Activated naive CD8-positive, alpha-beta T cell treated with anti-CD3 and anti-CD28 coated beads for 36 hours (primary cell): ENCODE data around the gene GPR68. TPM values are rescaled to one million over a fixed set of nuclear protein-coding genes. Genes with fewer than 3 reads are reported as not detected.
"Not testable (repeated sequence)": the region's sequence is repeated elsewhere in the genome, so short reads cannot be mapped to it uniquely, and the experiment has no call there.

Source experiments
- DNase-seq: peaks from one replicate; pipeline ENCODE4 v3.0.0; 2021
- H3K27ac Mint-ChIP-seq: one replicate; pipeline ENCODE4 v1.8.0; 2022; ENCODE audit warnings: mild to moderate bottlenecking, moderate library complexity, mixed read lengths
- H3K27me3 Mint-ChIP-seq: one replicate; pipeline ENCODE4 v1.8.0; 2022; ENCODE audit warnings: mild to moderate bottlenecking, mixed read lengths
- H3K36me3 Mint-ChIP-seq: one replicate; pipeline ENCODE4 v1.8.0; 2021; ENCODE audit warnings: mild to moderate bottlenecking, mixed read lengths
- H3K4me1 Mint-ChIP-seq: one replicate; pipeline ENCODE4 v1.8.0; 2021; ENCODE audit warnings: mixed read lengths
- H3K4me3 Mint-ChIP-seq: one replicate; pipeline ENCODE4 v1.8.0; 2022; ENCODE audit warnings: mild to moderate bottlenecking, moderate library complexity, mixed read lengths
- H3K9me3 Mint-ChIP-seq: one replicate; pipeline ENCODE4 v1.8.0; 2022; ENCODE audit warnings: mixed read lengths
- total RNA-seq, 2 experiments: library from RNA; stranded (reverse); gene quantifications; one replicate each; pipeline ENCODE4 v1.2.3, GENCODE V29; 2021

Gene GPR68
- total RNA-seq, 2 experiments from 2014 or later: 14.0 to 14.4 TPM

DNA sequence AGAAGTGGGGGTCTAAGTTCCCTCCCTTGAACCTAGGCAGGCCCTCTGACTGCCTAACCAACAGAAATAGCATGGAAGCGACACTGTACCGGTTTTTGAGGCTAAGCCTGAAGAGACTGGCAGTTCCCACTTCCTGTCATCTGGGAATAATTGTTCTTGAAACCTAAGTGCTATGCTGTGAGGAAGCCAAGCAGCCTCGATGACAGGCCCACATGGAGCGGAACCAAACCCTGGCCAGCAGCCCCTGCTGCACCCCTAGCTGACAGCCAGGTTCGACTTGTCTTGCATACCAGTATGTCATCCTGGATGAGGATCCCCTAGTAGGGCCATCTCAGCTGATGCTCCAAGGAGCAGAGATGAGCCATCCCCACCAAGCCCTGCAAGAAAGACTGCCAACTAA, 6.4 kb upstream of the GPR68 start:
- Mint-ChIP-seq H3K9me3 (peaks cover 5% of the 10 kb centered on the region), H3K27ac (peak overlapping the region; percentile 91), H3K4me3 (no peak overlapping the region), H3K4me1 (peaks cover 77% of the 10 kb centered on the region), H3K27me3 (no peaks in the 10 kb centered on the region), H3K36me3 (peaks cover 39% of the 10 kb centered on the region)
- DNase-seq: no peak

DNA sequence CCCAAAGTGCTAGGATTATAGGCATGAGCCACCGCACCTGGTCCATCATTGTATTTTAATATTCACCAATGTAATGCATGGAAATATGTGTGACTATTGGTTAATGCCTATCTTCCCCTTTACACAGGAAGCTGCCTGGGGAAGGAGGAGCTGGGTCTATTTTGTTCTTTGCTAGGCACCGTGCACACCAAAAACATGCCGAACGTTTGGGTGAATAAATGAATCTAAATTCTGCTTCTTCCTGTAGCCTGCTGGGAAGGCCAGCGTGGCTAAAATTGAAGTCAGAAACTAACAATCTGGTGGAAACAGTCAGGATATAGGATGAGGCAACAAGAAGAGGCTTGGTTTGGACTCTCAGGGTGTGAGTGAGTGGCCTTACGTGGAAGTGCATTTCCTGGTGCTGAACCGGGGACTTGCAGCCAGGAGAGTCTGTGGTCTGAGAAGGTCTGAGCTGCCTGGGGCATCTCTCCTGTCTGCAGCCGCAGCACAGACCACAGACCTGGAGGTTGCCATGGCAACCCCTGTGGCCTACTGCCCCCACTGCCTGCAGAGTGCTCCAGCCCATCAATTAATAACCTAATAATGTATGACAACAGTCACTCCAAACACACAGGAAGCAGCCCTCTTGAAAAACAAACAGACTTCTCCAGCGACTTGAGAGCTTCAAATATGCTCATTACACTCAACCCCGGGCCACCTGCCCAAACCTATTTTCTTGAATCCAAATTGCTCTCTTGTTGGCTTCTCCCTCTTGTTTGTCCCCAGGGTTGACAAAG, 5.5 kb upstream of the GPR68 start:
- H3K4me3 Mint-ChIP-seq: peak overlapping the region; percentile 56
- no peaks in the 10 kb centered on the region for H3K27me3 Mint-ChIP-seq
- H3K9me3 Mint-ChIP-seq: peaks cover 5% of the 10 kb centered on the region
- peaks cover 43% of the 10 kb centered on the region for H3K36me3 Mint-ChIP-seq
- peak; percentile 51 for DNase-seq
- peaks cover 78% of the 10 kb centered on the region for H3K4me1 Mint-ChIP-seq
- peak overlapping the region; percentile 91 for H3K27ac Mint-ChIP-seq

DNA sequence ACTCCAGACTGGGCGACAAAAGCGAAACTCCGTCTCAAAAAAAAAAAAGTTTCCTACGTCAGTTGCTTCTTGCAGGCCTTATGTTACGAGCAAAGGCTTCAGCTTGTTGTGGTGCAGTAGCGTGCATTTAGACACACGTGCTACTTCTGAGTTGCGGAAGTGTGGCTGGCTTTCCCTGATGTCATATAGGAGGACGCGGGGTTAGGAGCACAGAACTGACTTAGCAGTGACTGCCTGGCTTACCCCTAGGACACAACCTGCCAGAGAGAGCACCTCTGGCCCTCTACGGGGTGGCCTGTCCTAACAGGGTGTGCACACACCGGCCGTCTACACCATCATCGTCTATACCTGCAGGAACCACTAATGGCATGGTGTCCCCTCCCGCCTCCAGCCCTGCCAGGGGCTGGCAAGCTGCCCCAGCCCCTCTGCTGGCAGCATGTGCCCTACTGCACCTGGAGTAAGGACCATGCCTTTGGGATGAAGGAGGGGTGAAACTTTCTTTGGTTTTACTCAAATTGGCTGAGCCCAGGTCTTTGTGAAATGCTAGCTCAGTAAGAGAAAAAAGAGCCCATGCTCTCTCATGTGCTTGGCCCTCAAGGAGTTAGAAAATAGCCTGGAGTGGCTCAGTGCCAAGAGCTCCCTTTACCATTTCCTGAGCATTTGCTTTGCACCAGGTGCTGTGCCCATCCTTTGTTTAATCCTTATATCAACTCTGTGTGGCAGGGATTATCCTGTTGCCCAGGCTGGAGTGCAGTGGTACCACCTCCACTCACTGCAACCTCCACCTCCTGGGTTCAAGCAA, 1.7 kb upstream of the GPR68 start:
- DNase-seq: peak; percentile 78
- Mint-ChIP-seq H3K9me3 (peaks cover 5% of the 10 kb centered on the region), H3K4me1 (peaks cover 84% of the 10 kb centered on the region), H3K27me3 (no peaks in the 10 kb centered on the region), H3K27ac (peak overlapping the region; percentile 98), H3K36me3 (peaks cover 69% of the 10 kb centered on the region), H3K4me3 (peak overlapping the region; percentile 77)

DNA sequence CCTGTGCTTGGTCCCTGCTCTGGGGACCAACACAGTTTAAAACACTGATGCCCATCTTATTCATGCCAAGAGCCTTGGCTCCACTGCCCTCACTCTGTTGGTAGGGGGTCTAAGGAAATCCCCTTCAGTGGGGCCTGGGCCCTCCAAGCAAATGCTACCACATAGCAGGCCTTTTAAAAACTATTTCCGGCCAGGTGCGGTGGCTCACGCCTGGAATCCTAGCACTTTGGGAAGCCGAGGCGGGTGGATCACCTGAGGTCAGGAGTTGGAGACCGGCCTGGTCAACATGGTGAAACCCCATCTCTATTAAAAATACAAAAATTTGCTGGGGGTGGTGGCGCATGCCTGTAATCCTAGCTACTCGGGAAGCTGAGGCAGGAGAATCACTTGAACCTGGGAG, 1.1 kb upstream of the GPR68 start:
- peaks cover 70% of the 10 kb centered on the region for H3K36me3 Mint-ChIP-seq
- H3K4me3 Mint-ChIP-seq: peak overlapping the region; percentile 77
- DNase-seq, H3K9me3 Mint-ChIP-seq, H3K27me3 Mint-ChIP-seq: not testable (repeated sequence)
- H3K27ac Mint-ChIP-seq: peak overlapping the region; percentile 98
- peaks cover 80% of the 10 kb centered on the region for H3K4me1 Mint-ChIP-seq

DNA sequence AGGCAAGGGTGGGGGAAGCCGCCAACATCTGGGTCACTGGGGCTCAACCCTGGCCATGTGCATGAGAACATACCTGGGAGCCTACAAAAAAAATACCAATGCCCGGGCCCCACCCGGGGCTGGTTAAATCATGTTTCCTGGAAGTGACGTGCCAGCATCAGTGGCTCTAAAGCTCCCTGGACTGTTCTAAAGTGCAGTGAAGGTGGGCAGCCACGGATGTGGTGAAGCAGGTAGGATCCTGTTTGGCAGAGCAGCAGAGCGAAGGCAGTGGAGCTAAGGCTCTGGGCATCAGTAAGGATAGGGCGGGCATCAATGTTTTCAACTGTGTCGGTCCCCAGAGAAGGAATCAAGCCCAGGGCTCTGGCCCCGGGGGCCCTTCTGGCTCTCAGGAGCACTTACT, 525 bp upstream of the GPR68 start:
- H3K4me1 Mint-ChIP-seq: peaks cover 76% of the 10 kb centered on the region
- DNase-seq: peak; percentile 75
- H3K27ac Mint-ChIP-seq: peak overlapping the region; percentile 98
- peak overlapping the region; percentile 77 for H3K4me3 Mint-ChIP-seq
- H3K9me3 Mint-ChIP-seq: peaks cover 5% of the 10 kb centered on the region
- H3K36me3 Mint-ChIP-seq: peaks cover 71% of the 10 kb centered on the region
- H3K27me3 Mint-ChIP-seq: no peaks in the 10 kb centered on the region

DNA sequence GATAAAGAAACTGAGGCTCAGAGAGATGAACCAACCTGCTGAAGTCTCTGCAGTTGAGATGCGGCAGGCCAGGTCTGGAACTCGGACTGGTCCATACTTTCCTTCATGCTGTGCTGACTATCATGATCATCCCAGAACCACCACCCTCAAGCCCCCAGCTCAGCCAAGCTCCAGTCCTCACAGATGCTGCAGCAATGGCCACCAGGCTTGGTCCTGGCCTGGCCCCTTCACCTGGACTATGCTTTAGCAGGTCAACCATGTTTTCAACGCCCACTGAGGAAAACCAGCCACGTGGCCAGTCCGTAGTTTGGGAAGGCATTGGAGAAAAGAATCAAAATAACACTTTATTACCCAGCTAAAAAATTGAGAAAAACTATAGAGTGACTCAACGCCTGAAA, 1.4 kb downstream of the GPR68 start:
- Mint-ChIP-seq H3K9me3 (peaks cover 7% of the 10 kb centered on the region), H3K27me3 (no peaks in the 10 kb centered on the region), H3K4me1 (peaks cover 80% of the 10 kb centered on the region), H3K36me3 (peaks cover 80% of the 10 kb centered on the region), H3K27ac (peak overlapping the region; percentile 98), H3K4me3 (peak overlapping the region; percentile 77)
- DNase-seq: no peak

DNA sequence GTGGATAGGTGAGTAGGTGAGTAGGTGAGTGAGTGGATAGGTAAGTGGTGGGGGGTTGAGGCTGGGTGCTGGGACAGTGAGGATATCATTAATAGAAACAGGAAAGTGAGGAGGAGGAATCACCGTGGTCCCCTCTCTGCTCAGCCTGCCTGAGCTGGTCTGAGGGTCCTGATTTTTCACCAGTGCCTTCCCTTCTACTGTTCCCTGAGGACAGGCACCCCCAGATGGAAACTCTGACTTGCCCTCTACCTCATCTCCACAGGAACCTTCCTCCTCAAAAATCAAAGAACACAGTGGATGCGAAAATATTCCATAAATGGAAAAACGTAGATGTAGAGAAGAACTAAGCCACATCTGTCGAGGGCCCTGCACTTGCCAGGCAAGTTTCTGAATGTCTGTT, 1.9 kb downstream of the GPR68 start:
- Mint-ChIP-seq H3K36me3 (peaks cover 80% of the 10 kb centered on the region), H3K4me1 (peaks cover 79% of the 10 kb centered on the region), H3K27ac (peak overlapping the region; percentile 98), H3K4me3 (peak overlapping the region; percentile 77), H3K27me3 (no peaks in the 10 kb centered on the region), H3K9me3 (peaks cover 7% of the 10 kb centered on the region)
- no peak for DNase-seq

DNA sequence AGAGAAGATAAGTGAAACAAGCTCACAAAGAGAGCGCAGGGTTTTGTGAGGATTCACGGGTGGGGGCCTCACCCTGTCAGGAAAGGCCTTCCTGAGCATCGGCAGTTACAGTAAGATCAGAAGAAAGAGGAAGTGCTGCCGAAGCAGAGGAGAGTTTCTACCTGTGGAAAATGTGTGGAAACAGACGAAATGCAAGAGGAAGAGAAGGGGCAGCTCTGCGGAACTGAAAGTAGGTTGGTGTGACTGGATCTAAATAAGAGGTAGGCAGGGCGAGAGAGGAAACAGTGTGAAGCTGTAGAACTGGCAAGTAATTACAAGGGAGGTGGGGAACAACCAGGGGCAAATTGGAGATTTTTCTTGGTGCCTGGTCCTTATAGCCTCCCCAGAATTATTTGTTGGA, 2.6 kb downstream of the GPR68 start:
- Mint-ChIP-seq H3K4me3 (peak overlapping the region; percentile 77), H3K9me3 (peaks cover 2% of the 10 kb centered on the region), H3K27me3 (no peaks in the 10 kb centered on the region), H3K27ac (peak overlapping the region; percentile 98), H3K4me1 (peaks cover 74% of the 10 kb centered on the region), H3K36me3 (peaks cover 73% of the 10 kb centered on the region)
- DNase-seq: peak; percentile 35

DNA sequence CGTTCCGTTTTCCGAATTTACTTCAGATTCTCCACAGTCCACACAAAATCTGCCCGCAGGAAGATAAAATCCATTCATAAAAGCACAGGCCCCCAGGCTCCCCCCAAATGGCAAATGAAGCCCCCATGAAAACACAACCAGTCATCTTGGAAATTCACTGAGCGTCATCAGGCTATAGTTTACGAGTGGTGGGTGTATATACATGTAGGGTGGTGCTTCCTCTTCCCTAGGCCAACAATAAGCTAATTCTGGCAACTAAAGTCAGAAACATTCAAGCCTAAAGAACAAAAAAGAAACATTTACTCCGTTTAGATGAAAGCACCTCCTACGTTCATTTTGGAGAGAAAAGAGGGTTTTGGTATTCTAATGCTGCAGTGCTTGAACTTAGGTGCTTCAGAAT, 5.8 kb downstream of the GPR68 start:
- Mint-ChIP-seq H3K4me1 (peaks cover 53% of the 10 kb centered on the region), H3K9me3 (peaks cover 2% of the 10 kb centered on the region), H3K27me3 (no peaks in the 10 kb centered on the region), H3K36me3 (peaks cover 70% of the 10 kb centered on the region), H3K27ac (peak overlapping the region; percentile 84), H3K4me3 (no peak overlapping the region)
- DNase-seq: no peak

DNA sequence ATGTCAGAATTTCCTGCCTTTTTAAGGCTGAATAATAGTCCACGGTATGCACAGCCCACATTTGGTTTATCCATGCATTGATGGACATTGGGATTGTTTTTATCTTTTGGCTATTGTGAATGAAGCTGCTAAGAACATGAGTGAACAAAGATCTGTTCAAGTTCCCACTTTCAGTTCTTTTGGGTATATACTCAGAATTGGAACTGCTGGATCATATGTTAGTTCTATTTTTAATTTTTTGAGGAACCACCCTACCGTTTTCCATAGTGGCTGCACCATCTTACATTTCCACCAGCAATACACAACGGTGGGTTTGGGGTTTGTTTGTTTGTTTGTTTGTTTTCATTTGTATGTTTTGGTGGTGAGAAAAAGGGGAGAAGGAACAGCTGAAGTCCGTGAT, 6.4 kb downstream of the GPR68 start:
- no peaks in the 10 kb centered on the region for H3K27me3 Mint-ChIP-seq
- DNase-seq: no peak
- H3K36me3 Mint-ChIP-seq: peaks cover 69% of the 10 kb centered on the region
- no peak overlapping the region for H3K27ac Mint-ChIP-seq
- no peak overlapping the region for H3K4me3 Mint-ChIP-seq
- H3K4me1 Mint-ChIP-seq: peaks cover 50% of the 10 kb centered on the region
- H3K9me3 Mint-ChIP-seq: peaks cover 2% of the 10 kb centered on the region

DNA sequence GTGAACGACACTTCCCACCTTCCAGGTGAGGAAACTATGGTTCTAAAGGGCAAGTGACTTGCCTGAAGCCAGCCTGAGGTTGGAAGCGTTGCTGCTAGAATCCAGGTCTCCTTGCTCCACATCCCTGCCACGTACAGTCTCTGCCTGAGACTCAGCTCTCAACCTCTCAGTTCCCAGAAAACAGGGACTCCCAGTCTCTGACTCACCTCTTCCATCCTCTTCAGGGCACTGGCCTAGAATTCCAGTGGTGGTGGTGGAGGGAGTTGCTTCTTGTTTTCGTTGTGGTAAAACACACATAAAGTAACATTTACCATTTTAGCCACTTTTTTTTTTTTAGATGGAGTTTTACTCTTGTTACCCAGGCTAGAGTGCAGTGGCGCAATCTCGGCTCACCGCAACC, 7.3 kb downstream of the GPR68 start:
- no peak overlapping the region for H3K4me3 Mint-ChIP-seq
- H3K27me3 Mint-ChIP-seq: no peaks in the 10 kb centered on the region
- H3K36me3 Mint-ChIP-seq: peaks cover 67% of the 10 kb centered on the region
- H3K4me1 Mint-ChIP-seq: peaks cover 46% of the 10 kb centered on the region
- no peak for DNase-seq
- H3K9me3 Mint-ChIP-seq: peaks cover 2% of the 10 kb centered on the region
- no peak overlapping the region for H3K27ac Mint-ChIP-seq

DNA sequence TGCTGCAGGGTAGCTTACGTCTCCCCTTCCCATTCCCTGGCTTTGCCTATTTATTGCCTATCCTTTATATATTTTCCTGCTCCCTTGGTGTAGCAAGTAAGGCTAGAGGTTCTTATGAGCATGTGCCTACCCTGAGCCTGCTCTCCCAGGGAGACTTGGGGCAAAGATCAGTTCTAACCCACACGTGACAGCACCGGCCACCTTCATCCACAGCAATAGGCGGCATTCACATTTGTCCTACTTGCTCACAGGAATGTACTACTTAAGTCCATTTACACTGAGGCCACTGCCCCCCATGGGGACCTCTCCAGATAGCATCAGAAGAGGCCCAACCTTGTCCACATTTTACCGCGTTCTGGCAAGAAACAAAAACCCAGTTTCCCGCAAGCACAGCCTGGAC, 8.7 kb downstream of the GPR68 start:
- H3K9me3 Mint-ChIP-seq: peaks cover 10% of the 10 kb centered on the region
- no peak for DNase-seq
- no peak overlapping the region for H3K27ac Mint-ChIP-seq
- peaks cover 67% of the 10 kb centered on the region for H3K36me3 Mint-ChIP-seq
- H3K4me3 Mint-ChIP-seq: no peak overlapping the region
- H3K27me3 Mint-ChIP-seq: no peaks in the 10 kb centered on the region
- H3K4me1 Mint-ChIP-seq: peaks cover 47% of the 10 kb centered on the region

DNA sequence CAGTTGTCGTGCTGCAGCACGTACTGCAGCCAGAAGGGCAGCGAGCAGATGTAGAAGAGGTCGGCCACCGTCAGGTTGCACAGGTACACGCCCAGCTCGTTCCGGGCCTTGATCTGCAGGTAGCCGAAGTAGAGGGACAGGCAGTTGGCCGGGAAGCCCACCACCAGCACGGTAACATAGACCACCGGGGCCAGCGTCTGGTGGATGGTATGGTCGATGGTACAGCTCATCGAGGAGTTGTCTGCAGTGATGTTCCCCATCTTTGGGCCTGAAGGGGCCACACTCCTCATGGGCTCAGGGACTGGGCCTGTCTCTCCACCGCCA, 9.8 kb downstream of the GPR68 start:
- Mint-ChIP-seq H3K27ac (no peak overlapping the region), H3K9me3 (peaks cover 13% of the 10 kb centered on the region), H3K4me3 (no peak overlapping the region), H3K36me3 (peaks cover 66% of the 10 kb centered on the region), H3K27me3 (no peaks in the 10 kb centered on the region), H3K4me1 (peaks cover 54% of the 10 kb centered on the region)
- DNase-seq: no peak

DNA sequence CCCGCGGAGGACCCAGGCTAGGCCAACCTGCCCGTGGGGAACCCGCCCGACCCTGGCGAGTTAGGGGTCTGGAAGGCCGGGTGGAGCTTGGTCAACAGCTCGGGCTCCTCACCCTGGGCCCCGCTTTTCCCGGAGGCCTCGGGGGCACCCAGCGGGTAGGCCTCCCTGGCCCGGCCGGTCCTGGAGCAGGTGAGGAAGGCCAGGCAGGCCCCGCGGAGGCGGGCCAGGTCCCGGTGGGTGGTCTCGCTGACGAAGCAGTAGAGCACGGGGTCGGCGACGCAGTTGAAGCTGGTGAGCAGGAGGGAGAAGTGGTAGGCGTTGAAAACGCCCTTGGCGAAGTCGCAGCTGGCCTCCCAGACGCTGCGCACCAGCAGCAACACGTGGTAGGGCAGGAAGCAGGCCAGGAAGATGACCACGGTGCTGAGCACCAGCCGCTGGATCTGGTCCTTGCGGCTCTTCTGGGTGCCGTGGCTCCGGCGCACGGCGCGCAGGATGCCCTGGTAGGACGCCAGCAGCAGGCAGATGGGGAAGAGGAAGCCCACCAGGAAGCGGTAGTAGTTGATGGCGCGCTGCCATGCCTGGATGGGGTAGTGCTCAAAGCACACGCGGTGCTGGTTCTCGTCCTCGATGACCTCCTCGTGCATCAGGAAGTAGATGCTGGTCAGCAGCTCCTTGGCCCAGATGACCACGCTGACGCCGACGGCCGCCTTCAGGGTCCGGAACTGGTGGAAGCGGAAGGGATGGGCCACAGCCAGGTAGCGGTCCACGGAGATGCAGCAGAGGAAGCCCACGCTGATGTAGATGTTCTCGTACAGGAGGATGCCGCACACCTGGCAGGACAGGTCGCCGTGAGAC, 10.3 kb downstream of the GPR68 start:
- H3K27ac Mint-ChIP-seq: no peak overlapping the region
- peaks cover 61% of the 10 kb centered on the region for H3K36me3 Mint-ChIP-seq
- H3K4me3 Mint-ChIP-seq: no peak overlapping the region

DNA sequence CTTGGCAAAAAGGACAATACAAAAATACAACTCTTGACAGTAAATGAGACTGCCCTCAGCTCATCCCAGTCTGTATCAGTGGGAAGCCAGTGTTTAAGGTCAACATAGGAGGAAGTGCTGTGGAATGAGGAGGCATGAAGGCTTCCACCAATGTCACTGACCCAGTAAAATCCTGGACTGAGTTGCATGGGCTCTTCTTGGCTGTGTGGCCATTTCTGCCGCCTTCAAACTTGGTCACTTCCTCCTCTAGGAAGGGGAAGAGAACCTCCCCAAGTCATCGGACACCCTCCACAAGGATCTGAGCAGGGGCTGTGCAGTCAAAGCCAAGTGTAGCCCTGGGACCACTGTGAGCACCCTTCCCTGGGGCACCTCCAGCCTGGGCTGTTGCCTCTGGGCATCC, 11.9 kb downstream of the GPR68 start:
- no peak for DNase-seq
- Mint-ChIP-seq H3K4me1 (peaks cover 53% of the 10 kb centered on the region), H3K27ac (peak overlapping the region; percentile 51), H3K9me3 (peaks cover 12% of the 10 kb centered on the region), H3K27me3 (no peaks in the 10 kb centered on the region), H3K4me3 (no peak overlapping the region), H3K36me3 (peaks cover 52% of the 10 kb centered on the region)

More for the DNA sequence above, 10.3 kb downstream of the GPR68 start:
- no peak for DNase-seq
- H3K27me3 Mint-ChIP-seq: no peaks in the 10 kb centered on the region
- peaks cover 12% of the 10 kb centered on the region for H3K9me3 Mint-ChIP-seq
- peaks cover 54% of the 10 kb centered on the region for H3K4me1 Mint-ChIP-seq
